C4-2B (cell line): ENCODE measurements around the gene DARS1.

Experiments
- CTCF ChIP-seq: fragments of 450-650 bp; conservative IDR thresholded peaks from 2 replicates; pipeline ENCODE4 v1.5.1; 2017; ENCODE audit warnings: mild to moderate bottlenecking
- ZFX ChIP-seq: fragments of 450-650 bp; IDR thresholded peaks from 2 replicates; pipeline ENCODE4 v1.6.1; 2017

- TF ChIP-seq ZFX (no peak), CTCF (no peak)
Measured at GRCh38 chr2:135998879-135999278, 13.5 kb upstream of the DARS1 start.
